Cardiac muscle cell (in vitro differentiated cells and primary cell): ENCODE results near the gene MYO15A. TPM values are rescaled to one million over a fixed set of nuclear protein-coding genes. Genes with fewer than 3 reads are reported as not detected.

ENCODE experiments used
- DNase-seq, 2 donors: peaks; one replicate each; pipeline versions ENCODE4 v3.0.0 to v3.0.0-alpha.2; 2010 to 2017; ENCODE audit warnings: low read depth in 1 of 2, low spot score in 1 of 2
- H3K27ac ChIP-seq: fragments of 200-600 bp; sonication (generic); 2 replicates; pipeline ENCODE4 v1.5.1; 2016
- H3K27me3 ChIP-seq: fragments of 200-600 bp; sonication (generic); 2 replicates; pipeline ENCODE4 v1.6.0; 2016; ENCODE audit warnings: control low read depth
- H3K36me3 ChIP-seq: fragments of 200-600 bp; sonication (generic); 2 replicates; pipeline ENCODE4 v1.5.1; 2016; ENCODE audit warnings: control low read depth
- H3K4me1 ChIP-seq: fragments of 200-600 bp; sonication (generic); 2 replicates; pipeline ENCODE4 v1.8.1; 2017; ENCODE audit warnings: low read depth, mild to moderate bottlenecking, mixed run types
- H3K4me3 ChIP-seq: fragments of 200-600 bp; sonication (generic); 2 replicates; pipeline ENCODE4 v1.5.1; 2016; ENCODE audit warnings: mild to moderate bottlenecking
- H3K9me3 ChIP-seq: fragments of 200-600 bp; sonication (generic); 2 replicates; pipeline ENCODE4 v1.5.1; 2017; ENCODE audit warnings: low read depth, mild to moderate bottlenecking, control low read depth
- polyA plus RNA-seq: library from polyadenylated mRNA; unstranded; fragments of >200 nt; fragmentation: Nextera tagmentation; extraction: Ambion mirVana; gene quantifications from 2 replicates; pipeline ENCODE4 v1.2.1, GENCODE V29; 2016
- total RNA-seq: library from RNA; depleted of rRNA; stranded (reverse); fragments of >200 nt; gene quantifications from 2 replicates; pipeline ENCODE4 v1.2.3, GENCODE V29; 2016
- TF ChIP-seq, protein P1 (sequence below): IDR thresholded peaks from 2 replicates; pipeline ENCODE4 v1.5.1; 2012; ENCODE audit warnings: low read depth, mild to moderate bottlenecking, low read length

Gene MYO15A
- total and polyA plus RNA-seq, 2 experiments from 2014 or later = 3.9 to 4.9 TPM

- no peak overlapping the region for H3K27ac ChIP-seq
Measured at GRCh38 chr17:18194394-18194793, 85.8 kb downstream of the MYO15A start.

DNA sequence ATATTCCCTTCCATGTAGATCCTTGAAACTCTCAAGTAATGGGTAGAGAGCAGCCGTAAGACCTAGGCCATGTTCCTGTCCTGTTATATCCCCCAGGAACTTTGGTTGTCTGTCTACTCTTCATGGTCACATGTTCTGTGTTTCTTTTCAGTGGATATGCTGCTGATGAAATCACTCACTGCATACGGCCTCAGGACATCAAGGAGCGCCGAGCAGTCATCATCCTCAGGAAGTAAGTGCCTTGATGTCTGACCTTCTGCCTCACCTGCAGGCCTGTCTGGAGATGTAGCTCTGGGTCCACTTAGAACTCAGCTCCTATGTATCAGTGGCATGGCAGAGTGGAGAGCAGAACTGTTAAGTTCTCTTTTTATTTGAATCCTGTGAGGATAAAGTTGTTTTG, 86.2 kb downstream of the MYO15A start:
- no peaks in the 10 kb centered on the region for H3K9me3 ChIP-seq
- DNase-seq = no peak
- H3K4me3 ChIP-seq = no peak overlapping the region
- H3K4me1 ChIP-seq = peaks cover 11% of the 10 kb centered on the region
- H3K27ac ChIP-seq = no peak overlapping the region
- peaks cover 47% of the 10 kb centered on the region for H3K36me3 ChIP-seq
- H3K27me3 ChIP-seq = no peaks in the 10 kb centered on the region
- TF ChIP-seq, protein P1, sequence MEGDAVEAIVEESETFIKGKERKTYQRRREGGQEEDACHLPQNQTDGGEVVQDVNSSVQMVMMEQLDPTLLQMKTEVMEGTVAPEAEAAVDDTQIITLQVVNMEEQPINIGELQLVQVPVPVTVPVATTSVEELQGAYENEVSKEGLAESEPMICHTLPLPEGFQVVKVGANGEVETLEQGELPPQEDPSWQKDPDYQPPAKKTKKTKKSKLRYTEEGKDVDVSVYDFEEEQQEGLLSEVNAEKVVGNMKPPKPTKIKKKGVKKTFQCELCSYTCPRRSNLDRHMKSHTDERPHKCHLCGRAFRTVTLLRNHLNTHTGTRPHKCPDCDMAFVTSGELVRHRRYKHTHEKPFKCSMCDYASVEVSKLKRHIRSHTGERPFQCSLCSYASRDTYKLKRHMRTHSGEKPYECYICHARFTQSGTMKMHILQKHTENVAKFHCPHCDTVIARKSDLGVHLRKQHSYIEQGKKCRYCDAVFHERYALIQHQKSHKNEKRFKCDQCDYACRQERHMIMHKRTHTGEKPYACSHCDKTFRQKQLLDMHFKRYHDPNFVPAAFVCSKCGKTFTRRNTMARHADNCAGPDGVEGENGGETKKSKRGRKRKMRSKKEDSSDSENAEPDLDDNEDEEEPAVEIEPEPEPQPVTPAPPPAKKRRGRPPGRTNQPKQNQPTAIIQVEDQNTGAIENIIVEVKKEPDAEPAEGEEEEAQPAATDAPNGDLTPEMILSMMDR = no peak

More at GRCh38 chr17:18194394-18194793, 85.8 kb downstream of the MYO15A start:
- no peak overlapping the region for H3K4me3 ChIP-seq
- no peaks in the 10 kb centered on the region for H3K27me3 ChIP-seq
- H3K4me1 ChIP-seq = peaks cover 11% of the 10 kb centered on the region
- no peak for DNase-seq
- H3K9me3 ChIP-seq = no peaks in the 10 kb centered on the region
- TF ChIP-seq, protein P1 = no peak
- H3K36me3 ChIP-seq = peaks cover 44% of the 10 kb centered on the region

- Histone ChIP-seq H3K4me1 (peaks cover 11% of the 10 kb centered on the region), H3K27me3 (no peaks in the 10 kb centered on the region), H3K4me3 (no peak overlapping the region), H3K9me3 (no peaks in the 10 kb centered on the region), H3K36me3 (peaks cover 47% of the 10 kb centered on the region), H3K27ac (no peak overlapping the region)
- no peak for DNase-seq
- TF ChIP-seq, protein P1 = no peak
Measured at GRCh38 chr17:18195246-18195645, 86.7 kb downstream of the MYO15A start.

GRCh38 chr17:18197535-18198194, 89.1 kb downstream of the MYO15A start:
- H3K36me3 ChIP-seq = peaks cover 52% of the 10 kb centered on the region
- TF ChIP-seq, protein P1 = no peak
- H3K27me3 ChIP-seq = no peaks in the 10 kb centered on the region
- no peak overlapping the region for H3K4me3 ChIP-seq
- no peaks in the 10 kb centered on the region for H3K9me3 ChIP-seq
- DNase-seq = no peak
- no peaks in the 10 kb centered on the region for H3K4me1 ChIP-seq
- H3K27ac ChIP-seq = no peak overlapping the region

DNA sequence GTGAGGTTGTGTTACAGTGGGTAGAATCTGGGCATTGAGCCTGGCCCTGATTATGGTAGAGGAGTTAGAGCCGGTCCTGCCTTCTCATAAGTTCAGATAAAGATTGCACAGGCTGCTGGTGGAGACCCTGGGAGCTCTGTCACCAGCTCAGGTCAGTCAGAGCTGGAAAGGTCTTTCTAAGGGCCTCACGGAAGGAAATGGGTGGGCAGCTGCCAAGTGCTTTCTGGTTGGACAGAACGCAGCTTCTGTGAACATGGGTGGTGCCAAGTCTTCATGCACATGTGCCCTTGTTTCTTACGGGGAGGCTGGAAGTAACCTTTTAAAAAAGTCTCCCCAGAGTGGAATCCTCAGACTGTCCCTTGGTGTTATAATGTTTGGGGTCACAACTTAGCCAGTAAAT, 90.0 kb downstream of the MYO15A start:
- Histone ChIP-seq H3K9me3 (no peaks in the 10 kb centered on the region), H3K4me3 (no peak overlapping the region), H3K4me1 (no peaks in the 10 kb centered on the region), H3K27ac (no peak overlapping the region), H3K36me3 (peaks cover 52% of the 10 kb centered on the region), H3K27me3 (no peaks in the 10 kb centered on the region)
- TF ChIP-seq, protein P1 = no peak
- no peak for DNase-seq
